Endothelial cell of umbilical vein (primary cell): ENCODE measurements around the gene MGARP.

Experiments
- CTCF ChIP-seq, 2 donors: IDR thresholded peaks; 1 replicate in 1 of 2; 2 replicates in 1 of 2; pipeline ENCODE4 v1.5.1; 2011; ENCODE audit warnings: low read length in 2 of 2, mild to moderate bottlenecking in 2 of 2, moderate library complexity in 2 of 2, control low read depth in 1 of 2, inconsistent platforms in 1 of 2, low read depth in 1 of 2; ENCODE audit not compliant: insufficient read depth in 1 of 2; ENCODE audit errors: extremely low read depth in 1 of 2
- EZH2 ChIP-seq: IDR thresholded peaks from 2 replicates; pipeline ENCODE4 v1.6.1; 2012; ENCODE audit warnings: borderline replicate concordance, low read depth, mild to moderate bottlenecking, moderate library complexity, low read length, inconsistent platforms; ENCODE audit not compliant: severe bottlenecking
- FOS ChIP-seq: IDR thresholded peaks from 2 replicates; pipeline ENCODE4 v1.6.1; 2011; ENCODE audit warnings: mild to moderate bottlenecking, low read length, moderate library complexity, borderline replicate concordance; ENCODE audit not compliant: insufficient read depth
- GATA2 ChIP-seq: IDR thresholded peaks from 2 replicates; pipeline ENCODE4 v1.7.0; 2011; ENCODE audit warnings: low read depth, mild to moderate bottlenecking, moderate library complexity, mixed read lengths, low read length; ENCODE audit not compliant: insufficient read length, insufficient read depth
- JUN ChIP-seq: IDR thresholded peaks from 2 replicates; pipeline ENCODE4 v1.6.1; 2011; ENCODE audit warnings: borderline replicate concordance, low read depth; ENCODE audit not compliant: insufficient read length, insufficient read depth
- MAX ChIP-seq: IDR thresholded peaks from 2 replicates; pipeline ENCODE4 v1.6.1; 2011; ENCODE audit not compliant: insufficient read depth, insufficient read length
- MYC ChIP-seq: IDR thresholded peaks from one replicate; pipeline ENCODE4 v1.6.1; 2011; ENCODE audit warnings: mild to moderate bottlenecking, low read depth, low read length
- POLR2A ChIP-seq: IDR thresholded peaks from 2 replicates; pipeline ENCODE4 v1.6.1; 2012; ENCODE audit warnings: low read depth, mild to moderate bottlenecking, control low read depth, low read length
- POLR2AphosphoS5 ChIP-seq: IDR thresholded peaks from 2 replicates; pipeline ENCODE4 v1.6.1; 2012; ENCODE audit warnings: low read depth, mild to moderate bottlenecking, control low read depth, low read length, moderate library complexity; ENCODE audit not compliant: insufficient read depth

GRCh38 chr4:139241086-139241783 lies 38.8 kb downstream of the MGARP start:
- TF ChIP-seq CTCF (IDR thresholded peaks at IDR 0.05; ENCODE audit: extremely low read depth in 1 of 2, insufficient read depth in 1 of 2, low read depth in 1 of 2, low read length in 2 of 2), result no peak
- no peak for TF ChIP-seq POLR2A
- TF ChIP-seq EZH2, result no peak
- no peak for TF ChIP-seq POLR2AphosphoS5
- TF ChIP-seq MAX, result no peak
- no peak for TF ChIP-seq MYC
- no peak for TF ChIP-seq JUN
- TF ChIP-seq FOS, result no peak
- no peak for TF ChIP-seq GATA2
